Lung (tissue), 12 donors: Measurements from ENCODE around the gene FBXO17. TPM values are rescaled to one million over a fixed set of nuclear protein-coding genes. Genes with fewer than 3 reads are reported as not detected.

Experiments used
- ATAC-seq: fragments of 200-7000 bp; cut with Tn5 transposase; one replicate; pipeline ENCODE4 v1.9.1; 2020; ENCODE audit warnings: moderate number of reproducible peaks; ENCODE audit not compliant: insufficient read depth, low FRiP score
- DNase-seq, 3 donors: peaks; one replicate each; pipeline ENCODE4 v3.0.0-alpha.2; 2013 to 2017
- H3K27ac ChIP-seq, 2 donors: one replicate each; pipeline ENCODE4 v1.5.1; 2013; ENCODE audit warnings: mild to moderate bottlenecking in 2 of 2, moderate library complexity in 2 of 2, control low read depth in 1 of 2, inconsistent platforms in 1 of 2, low read depth in 1 of 2, low read length in 1 of 2
- H3K27me3 ChIP-seq, 3 donors: one replicate each; pipeline ENCODE4 v1.5.1; 2013; ENCODE audit warnings: low read length in 2 of 3; ENCODE audit not compliant: control insufficient read depth in 3 of 3, insufficient read depth in 3 of 3
- H3K36me3 ChIP-seq, 4 donors: one replicate each; pipeline ENCODE4 v1.5.1; 2013; ENCODE audit warnings: low read length in 4 of 4, mild to moderate bottlenecking in 1 of 4, moderate library complexity in 1 of 4; ENCODE audit not compliant: control insufficient read depth in 4 of 4, insufficient read depth in 4 of 4
- H3K4me1 ChIP-seq, 5 donors: one replicate each; pipeline ENCODE4 v1.5.1; 2013; ENCODE audit warnings: low read length in 5 of 5, mild to moderate bottlenecking in 2 of 5, moderate library complexity in 1 of 5; ENCODE audit not compliant: control insufficient read depth in 5 of 5, insufficient read depth in 5 of 5
- H3K4me3 ChIP-seq: one replicate; pipeline ENCODE4 v1.5.1; 2013; ENCODE audit warnings: mild to moderate bottlenecking, control low read depth, moderate library complexity
- H3K9ac ChIP-seq, 2 donors: one replicate each; pipeline ENCODE4 v1.5.1; 2013; ENCODE audit warnings: low read length in 2 of 2, control low read depth in 1 of 2; ENCODE audit not compliant: insufficient read depth in 1 of 2
- H3K9me3 ChIP-seq, 4 donors: one replicate each; pipeline ENCODE4 v1.5.1; 2013; ENCODE audit warnings: low read length in 3 of 4, mild to moderate bottlenecking in 1 of 4, moderate library complexity in 1 of 4; ENCODE audit not compliant: control insufficient read depth in 4 of 4, insufficient read depth in 3 of 4
- WGBS, 2 donors: extraction: QIAGEN DNeasy Blood & Tissue Kit; methylation state at CpG; one replicate each; pipeline ENCODE4 v1.1.7; 2013; 5-methylcytosine and 5-hydroxymethylcytosine counted together
- polyA plus RNA-seq, 2 donors: library from polyadenylated mRNA; stranded (reverse); fragments of 200-250 nt; gene quantifications; one replicate each; pipeline ENCODE4 v1.2.1, GENCODE V29; 2013
- total RNA-seq, 2 donors: library from RNA; depleted of rRNA in 1 of 2; stranded (reverse); fragments of >200 nt in 1 of 2; gene quantifications; one replicate each; pipeline ENCODE4 v1.2.1, GENCODE V29; 2014 to 2021
- TF ChIP-seq, protein P1 (sequence below): IDR thresholded peaks from 2 replicates; pipeline ENCODE4 v1.5.1; 2012; ENCODE audit warnings: mild to moderate bottlenecking; ENCODE audit errors: control extremely low read depth, extremely low read depth
- donor health status: control.
- donor health status: control.
- donor health status: Bipolar disorder and iron deficiency.
- donor health status: healthy.
- donor health status: DM: yes; HTN: yes; CAD: no.

Gene FBXO17
- total and polyA plus RNA-seq, 4 donors, result 5.1 to 18.8 (median 8.9) TPM

GRCh38 chr19:38910488-38910887 lies 65.1 kb downstream of the FBXO17 start:
- TF ChIP-seq, protein P1, sequence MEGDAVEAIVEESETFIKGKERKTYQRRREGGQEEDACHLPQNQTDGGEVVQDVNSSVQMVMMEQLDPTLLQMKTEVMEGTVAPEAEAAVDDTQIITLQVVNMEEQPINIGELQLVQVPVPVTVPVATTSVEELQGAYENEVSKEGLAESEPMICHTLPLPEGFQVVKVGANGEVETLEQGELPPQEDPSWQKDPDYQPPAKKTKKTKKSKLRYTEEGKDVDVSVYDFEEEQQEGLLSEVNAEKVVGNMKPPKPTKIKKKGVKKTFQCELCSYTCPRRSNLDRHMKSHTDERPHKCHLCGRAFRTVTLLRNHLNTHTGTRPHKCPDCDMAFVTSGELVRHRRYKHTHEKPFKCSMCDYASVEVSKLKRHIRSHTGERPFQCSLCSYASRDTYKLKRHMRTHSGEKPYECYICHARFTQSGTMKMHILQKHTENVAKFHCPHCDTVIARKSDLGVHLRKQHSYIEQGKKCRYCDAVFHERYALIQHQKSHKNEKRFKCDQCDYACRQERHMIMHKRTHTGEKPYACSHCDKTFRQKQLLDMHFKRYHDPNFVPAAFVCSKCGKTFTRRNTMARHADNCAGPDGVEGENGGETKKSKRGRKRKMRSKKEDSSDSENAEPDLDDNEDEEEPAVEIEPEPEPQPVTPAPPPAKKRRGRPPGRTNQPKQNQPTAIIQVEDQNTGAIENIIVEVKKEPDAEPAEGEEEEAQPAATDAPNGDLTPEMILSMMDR, result no peak
- Histone ChIP-seq H3K27me3 (peaks cover 0 to 3% (median 0%) of the 10 kb centered on the region in 3 donors), H3K4me1 (no peaks in the 10 kb centered on the region), H3K9me3 (no peaks in the 10 kb centered on the region), H3K9ac (no peak overlapping the region), H3K27ac (no peak overlapping the region), H3K36me3 (peaks cover 0 to 28% (median 2%) of the 10 kb centered on the region in 4 donors), H3K4me3 (no peak overlapping the region)
- no peak for DNase-seq
- no peak for ATAC-seq
- WGBS, 2 donors, result 97 to 98% methylated on average over 11 to 12 of the region's 12 CpGs

GRCh38 chr19:38908911-38909310 lies 66.6 kb downstream of the FBXO17 start:
- no peaks in the 10 kb centered on the region for H3K4me1 ChIP-seq
- DNase-seq, result no peak
- H3K9me3 ChIP-seq, result no peaks in the 10 kb centered on the region
- H3K36me3 ChIP-seq, result peaks cover 0 to 35% (median 2%) of the 10 kb centered on the region in 4 donors
- TF ChIP-seq, protein P1, result no peak
- no peak overlapping the region for H3K27ac ChIP-seq
- 80 to 83% methylated on average over 10 of the region's 10 CpGs for WGBS, 2 donors
- ATAC-seq, result no peak
- no peak overlapping the region for H3K9ac ChIP-seq
- H3K27me3 ChIP-seq, result peaks cover 0 to 3% (median 0%) of the 10 kb centered on the region in 3 donors
- no peak overlapping the region for H3K4me3 ChIP-seq

- TF ChIP-seq, protein P1, result no peak
- Histone ChIP-seq H3K36me3 (peaks cover 0 to 35% (median 2%) of the 10 kb centered on the region in 4 donors), H3K9ac (no peak overlapping the region), H3K4me1 (no peaks in the 10 kb centered on the region), H3K27ac (no peak overlapping the region), H3K9me3 (no peaks in the 10 kb centered on the region), H3K27me3 (peaks cover 0 to 3% (median 0%) of the 10 kb centered on the region in 3 donors), H3K4me3 (no peak overlapping the region)
- no peak for DNase-seq
- WGBS, 2 donors, result 93 to 96% methylated on average over 12 of the region's 12 CpGs
- no peak for ATAC-seq
These were observed 67.9 kb downstream of the FBXO17 start for GRCh38 chr19:38907670-38908069.

GRCh38 chr19:38907227-38907626 lies 68.3 kb downstream of the FBXO17 start:
- H3K4me1 ChIP-seq, result no peaks in the 10 kb centered on the region
- DNase-seq (no peak), ATAC-seq (no peak)
- WGBS, 2 donors, result 96 to 97% methylated on average over 27 to 29 of the region's 29 CpGs
- H3K27me3 ChIP-seq, result peaks cover 0 to 1% (median 0%) of the 10 kb centered on the region in 3 donors
- H3K36me3 ChIP-seq, result peaks cover 0 to 35% (median 2%) of the 10 kb centered on the region in 4 donors
- TF ChIP-seq, protein P1, result no peak
- no peak overlapping the region for H3K9ac ChIP-seq
- no peak overlapping the region for H3K4me3 ChIP-seq
- no peaks in the 10 kb centered on the region for H3K9me3 ChIP-seq
- H3K27ac ChIP-seq, result no peak overlapping the region
